HepG2 (cell line): ENCODE data around the gene POU6F2. TPM values are rescaled to one million over a fixed set of nuclear protein-coding genes. Genes with fewer than 3 reads are reported as not detected.

Experiments
- ATAC-seq: fragments of 200-7000 bp; cut with Tn5 transposase; 3 replicates; pipeline ENCODE4 v1.9.1; 2020; ENCODE audit warnings: mild to moderate bottlenecking, moderate library complexity
- BruUV-seq: library from RNA; stranded (reverse); fragments of 400-500 nt; replicated peaks from 2 replicates; lab custom pipeline; 2021; lab: Mats Ljungman, UMichigan
- CTCF ChIA-PET: fragments of 300-600 bp; formaldehyde crosslinking; extraction: SDS; loops from one replicate; lab custom pipeline; 2021; ENCODE audit warnings: low total read pairs, inconsistent platforms, low intra/inter-chr PET ratio; lab: Yijun Ruan, JAX
- POLR2A ChIA-PET: fragments of 350-600 bp; sonication (Branson Sonifier 250); formaldehyde crosslinking; loops from one replicate; lab custom pipeline; 2020; ENCODE audit warnings: antibody characterized with exemption, inconsistent platforms; lab: Yijun Ruan, JAX
- DNase-seq: peaks from one replicate; pipeline ENCODE4 v3.0.0-alpha.2; 2015; ENCODE audit warnings: low spot score
- FAIRE-seq: peaks from 3 replicates; lab custom pipeline; 2011; peaks lifted over from hg19 to GRCh38; lab: Jason Lieb, UNC
- H2AFZ ChIP-seq: one replicate; pipeline ENCODE4 v1.6.1; 2011; ENCODE audit warnings: low read length, inconsistent platforms
- H3K27ac ChIP-seq: fragments of 300-600 bp; 3 replicates; pipeline ENCODE4 v1.8.0; 2011; ENCODE audit warnings: mixed run types, mild to moderate bottlenecking, mixed read lengths, low read length, inconsistent platforms; ENCODE audit not compliant: insufficient read depth; ENCODE audit errors: extremely low read length
- H3K27me3 ChIP-seq, 2 experiments: fragments of 200-600 bp in 1 of 2; 2 replicates in 1 of 2; 3 replicates in 1 of 2; pipeline versions ENCODE4 v1.6.0 to v1.8.0; 2011; ENCODE audit warnings: low read length in 2 of 2, mild to moderate bottlenecking in 2 of 2, moderate library complexity in 2 of 2, inconsistent platforms in 1 of 2; ENCODE audit not compliant: insufficient read depth in 2 of 2, control insufficient read depth in 1 of 2
- H3K36me3 ChIP-seq, 2 experiments: fragments of 200-600 bp in 1 of 2; replicated peaks in 1 of 2; 2 replicates in 1 of 2; 3 replicates in 1 of 2; pipeline versions ENCODE4 v1.5.1 to v1.8.0; 2011; ENCODE audit warnings: low read length in 2 of 2, inconsistent platforms in 1 of 2; ENCODE audit not compliant: insufficient read depth in 2 of 2, control insufficient read depth in 1 of 2
- H3K4me1 ChIP-seq: 2 replicates; pipeline ENCODE4 v1.5.1; 2012; ENCODE audit warnings: low read length, inconsistent platforms; ENCODE audit not compliant: insufficient read depth
- H3K4me2 ChIP-seq: 2 replicates; pipeline ENCODE4 v1.6.0; 2011; ENCODE audit warnings: low read depth, low read length, inconsistent platforms
- H3K4me3 ChIP-seq, 3 experiments: fragments of 200-600 bp in 1 of 3; sonication (generic), shearing (Covaris generic) in 1 of 3; replicated peaks in 1 of 3; 2 replicates each; pipeline ENCODE4 v1.5.1; 2011 to 2016; ENCODE audit warnings: low read length in 3 of 3, inconsistent platforms in 2 of 3, low read depth in 2 of 3, mild to moderate bottlenecking in 2 of 3, control low read depth in 1 of 3, mixed read lengths in 1 of 3; ENCODE audit not compliant: insufficient read depth in 1 of 3
- H3K79me2 ChIP-seq: one replicate; pipeline ENCODE4 v1.6.1; 2011; ENCODE audit warnings: low read length, inconsistent platforms; ENCODE audit not compliant: insufficient read depth
- H3K9ac ChIP-seq: 2 replicates; pipeline ENCODE4 v1.6.0; 2011; ENCODE audit warnings: mild to moderate bottlenecking, low read depth, low read length, inconsistent platforms; ENCODE audit not compliant: insufficient read depth
- H3K9me3 ChIP-seq: 2 replicates; pipeline ENCODE4 v1.5.1; 2012; ENCODE audit warnings: mild to moderate bottlenecking, low read length
- H4K20me1 ChIP-seq: 2 replicates; pipeline ENCODE4 v1.6.0; 2011; ENCODE audit warnings: inconsistent platforms, mild to moderate bottlenecking, low read length, moderate library complexity; ENCODE audit not compliant: insufficient read depth
- ATF3 ChIP-seq: sonication (generic); formaldehyde crosslinking; IDR thresholded peaks from 2 replicates; pipeline ENCODE4 v1.4.0; 2020; ENCODE audit warnings: missing genetic modification reagents
- ETV6 ChIP-seq: sonication (generic); formaldehyde crosslinking; conservative IDR thresholded peaks from 2 replicates; pipeline ENCODE4 v1.4.0; 2020; ENCODE audit warnings: missing genetic modification reagents
- GLI4 ChIP-seq: sonication (generic); formaldehyde crosslinking; IDR thresholded peaks from 2 replicates; pipeline ENCODE4 v1.5.1; 2020; ENCODE audit warnings: missing genetic modification reagents, mild to moderate bottlenecking, moderate library complexity, borderline replicate concordance
- HMGA1 ChIP-seq: sonication (generic); formaldehyde crosslinking; conservative IDR thresholded peaks from 2 replicates; pipeline ENCODE4 v1.4.0; 2020; ENCODE audit warnings: missing genetic modification reagents
- NFE2L2 ChIP-seq: fragments of 150-350 bp; IDR thresholded peaks from 2 replicates; pipeline ENCODE4 v1.6.1; 2014; ENCODE audit warnings: low read length
- NFYB ChIP-seq: sonication (generic); formaldehyde crosslinking; IDR thresholded peaks from 2 replicates; pipeline ENCODE4 v1.4.0; 2020; ENCODE audit warnings: missing genetic modification reagents
- PHF21A ChIP-seq: sonication (generic); formaldehyde crosslinking; IDR thresholded peaks from 2 replicates; pipeline ENCODE4 v1.5.0; 2020; ENCODE audit warnings: mild to moderate bottlenecking, missing genetic modification reagents
- PPARG ChIP-seq: conservative IDR thresholded peaks from 2 replicates; pipeline ENCODE4 v1.6.1; 2016; ENCODE audit warnings: missing biosample characterization, missing genetic modification reagents
- RFXAP ChIP-seq: sonication (generic); formaldehyde crosslinking; IDR thresholded peaks from 2 replicates; pipeline ENCODE4 v1.4.0; 2020; ENCODE audit warnings: missing genetic modification reagents, borderline replicate concordance
- SIX1 ChIP-seq: sonication (generic); formaldehyde crosslinking; IDR thresholded peaks from 2 replicates; pipeline ENCODE4 v1.4.0; 2020; ENCODE audit warnings: missing genetic modification reagents, borderline replicate concordance
- TOE1 ChIP-seq: sonication (generic); formaldehyde crosslinking; IDR thresholded peaks from 2 replicates; pipeline ENCODE4 v1.4.0; 2020; ENCODE audit warnings: mild to moderate bottlenecking, missing genetic modification reagents
- ZKSCAN5 ChIP-seq: sonication (generic); formaldehyde crosslinking; IDR thresholded peaks from 2 replicates; pipeline ENCODE4 v1.5.1; 2020; ENCODE audit warnings: mild to moderate bottlenecking, missing genetic modification reagents
- ZNF274 ChIP-seq: sonication (generic); formaldehyde crosslinking; IDR thresholded peaks from 2 replicates; pipeline ENCODE4 v1.5.1; 2020; ENCODE audit warnings: mild to moderate bottlenecking, missing genetic modification reagents
- ZNF3 ChIP-seq: IDR thresholded peaks from 2 replicates; pipeline ENCODE4 v1.7.0; 2017; ENCODE audit warnings: inconsistent platforms
- ZNF33A ChIP-seq: sonication (generic); formaldehyde crosslinking; IDR thresholded peaks from 2 replicates; pipeline ENCODE4 v1.5.1; 2020; ENCODE audit warnings: missing genetic modification reagents, mild to moderate bottlenecking, moderate library complexity, borderline replicate concordance
- ZNF552 ChIP-seq: sonication (generic); formaldehyde crosslinking; IDR thresholded peaks from 2 replicates; pipeline ENCODE4 v1.9.0; 2022; ENCODE audit warnings: missing genetic modification reagents, mild to moderate bottlenecking, borderline replicate concordance
- ZNF597 ChIP-seq: sonication (generic); formaldehyde crosslinking; IDR thresholded peaks from 2 replicates; pipeline ENCODE4 v1.5.0; 2020; ENCODE audit warnings: missing genetic modification reagents
- ZNF766 ChIP-seq: sonication (generic); formaldehyde crosslinking; IDR thresholded peaks from 2 replicates; pipeline ENCODE4 v1.5.0; 2020; ENCODE audit warnings: missing genetic modification reagents, borderline replicate concordance
- whole genome bisulfite sequencing: methylation state at CpG from one replicate; pipeline ENCODE4 v1.1.6; 2017; ENCODE audit warnings: low lambda C conversion rate; 5-methylcytosine and 5-hydroxymethylcytosine counted together
- in situ Hi-C: cut with HindIII; loops from 2 replicates; pipeline ENCODE4 v1.10.0; 2017; ENCODE audit warnings: low pct_unique_long_range_greater_than_20kb; ENCODE audit not compliant: extremely low pct_ligation_motif_present
- intact Hi-C: fragments of 100-400 bp; cut with micrococcal nuclease; formaldehyde crosslinking; loops from one replicate; pipeline ENCODE4 v1.10.0; 2022; ENCODE audit not compliant: unreplicated experiment
- polyA plus RNA-seq, 8 experiments: library from polyadenylated mRNA; depleted of rRNA in 3 of 8; stranded (reverse) in 7 of 8; unstranded in 1 of 8; fragments of >200 nt; fragmentation: Illumina TruSeq in 4 of 8; extraction: Trizol in 4 of 8; gene quantifications; 2 replicates each; pipeline versions ENCODE4 v1.2.1 to v1.2.3, GENCODE V29; 2011 to 2016; ENCODE audit warnings: low read depth in 4 of 8, missing spikeins in 1 of 8, mixed read lengths in 1 of 8; ENCODE audit not compliant: insufficient read depth in 1 of 8
- total RNA-seq, 5 experiments: library from RNA; depleted of rRNA; stranded (reverse); fragments of >200 nt; fragmentation: Illumina TruSeq; extraction: Trizol; gene quantifications; 2 replicates each; pipeline ENCODE4 v1.2.3, GENCODE V29; 2016; ENCODE audit warnings: low read depth in 1 of 5
- TF ChIP-seq, protein P1 (sequence below): sonication (generic); formaldehyde crosslinking; IDR thresholded peaks from 2 replicates; pipeline ENCODE4 v1.4.0; 2020; ENCODE audit warnings: low read depth, mild to moderate bottlenecking, missing genetic modification reagents
- TF ChIP-seq, protein P2 (sequence below): sonication (generic); formaldehyde crosslinking; IDR thresholded peaks from 2 replicates; pipeline ENCODE4 v1.4.0; 2020; ENCODE audit warnings: mild to moderate bottlenecking, missing genetic modification reagents

Gene POU6F2
- total and polyA plus RNA-seq, 2 of the 13 experiments (the other 11 are each of a cell fraction or from before 2014, with no cell fraction given), result not detected

DNA sequence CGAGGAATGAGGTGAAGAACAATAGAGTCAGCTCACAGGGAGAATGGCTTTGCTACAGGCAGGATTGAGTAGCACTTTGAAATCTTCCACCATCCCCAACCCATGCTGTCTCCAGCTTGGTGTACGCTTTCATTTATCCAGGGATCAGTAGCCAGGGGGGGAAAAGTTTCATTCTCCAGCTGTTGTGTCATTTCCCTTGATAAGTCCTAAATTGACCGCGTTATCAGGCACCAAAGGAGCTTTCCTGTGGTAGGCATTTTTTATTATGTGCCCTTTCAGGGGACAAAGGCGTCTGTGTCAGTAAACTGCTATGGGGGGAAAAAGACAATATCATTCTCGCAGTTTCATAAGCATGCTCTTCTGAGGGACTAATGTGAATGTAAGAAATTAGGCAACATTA lies 481.9 kb downstream of the POU6F2 start:
- FAIRE-seq (no peak), ATAC-seq (no peak), DNase-seq (no peak)
- CTCF ChIA-PET, result no interaction called here
- Histone ChIP-seq H3K4me2 (no peak overlapping the region), H3K27ac (no peak overlapping the region), H3K36me3 (no peaks in the 10 kb centered on the region), H3K79me2 (no peaks in the 10 kb centered on the region), H3K4me3 (no peak overlapping the region), H2AFZ (no peak overlapping the region), H3K27me3 (peaks cover 0 to 26% of the 10 kb centered on the region in 2 experiments; a peak in 2 of 5 replicates), H3K9me3 (no peaks in the 10 kb centered on the region), H3K4me1 (peaks cover 10% of the 10 kb centered on the region), H4K20me1 (no peaks in the 10 kb centered on the region), H3K9ac (no peak overlapping the region)
- 68% methylated on average over 6 of the region's 6 CpGs for WGBS
- POLR2A ChIA-PET, result no interaction called here
- no TSS peak for BruUV-seq
- no peak for TF ChIP-seq ZNF766 (CRISPR knock-in tag)
- TF ChIP-seq, protein P1, sequence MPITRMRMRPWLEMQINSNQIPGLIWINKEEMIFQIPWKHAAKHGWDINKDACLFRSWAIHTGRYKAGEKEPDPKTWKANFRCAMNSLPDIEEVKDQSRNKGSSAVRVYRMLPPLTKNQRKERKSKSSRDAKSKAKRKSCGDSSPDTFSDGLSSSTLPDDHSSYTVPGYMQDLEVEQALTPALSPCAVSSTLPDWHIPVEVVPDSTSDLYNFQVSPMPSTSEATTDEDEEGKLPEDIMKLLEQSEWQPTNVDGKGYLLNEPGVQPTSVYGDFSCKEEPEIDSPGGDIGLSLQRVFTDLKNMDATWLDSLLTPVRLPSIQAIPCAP (CRISPR knock-in tag), result no peak
- no peak for TF ChIP-seq NFYB (CRISPR knock-in tag)
- no peak for TF ChIP-seq TOE1 (CRISPR knock-in tag)
- no peak for TF ChIP-seq NFE2L2
- TF ChIP-seq ZNF274 (CRISPR knock-in tag), result no peak
- TF ChIP-seq ZNF3 (CRISPR knock-in tag), result no peak
- no peak for TF ChIP-seq PHF21A (CRISPR knock-in tag)
- TF ChIP-seq, protein P2, sequence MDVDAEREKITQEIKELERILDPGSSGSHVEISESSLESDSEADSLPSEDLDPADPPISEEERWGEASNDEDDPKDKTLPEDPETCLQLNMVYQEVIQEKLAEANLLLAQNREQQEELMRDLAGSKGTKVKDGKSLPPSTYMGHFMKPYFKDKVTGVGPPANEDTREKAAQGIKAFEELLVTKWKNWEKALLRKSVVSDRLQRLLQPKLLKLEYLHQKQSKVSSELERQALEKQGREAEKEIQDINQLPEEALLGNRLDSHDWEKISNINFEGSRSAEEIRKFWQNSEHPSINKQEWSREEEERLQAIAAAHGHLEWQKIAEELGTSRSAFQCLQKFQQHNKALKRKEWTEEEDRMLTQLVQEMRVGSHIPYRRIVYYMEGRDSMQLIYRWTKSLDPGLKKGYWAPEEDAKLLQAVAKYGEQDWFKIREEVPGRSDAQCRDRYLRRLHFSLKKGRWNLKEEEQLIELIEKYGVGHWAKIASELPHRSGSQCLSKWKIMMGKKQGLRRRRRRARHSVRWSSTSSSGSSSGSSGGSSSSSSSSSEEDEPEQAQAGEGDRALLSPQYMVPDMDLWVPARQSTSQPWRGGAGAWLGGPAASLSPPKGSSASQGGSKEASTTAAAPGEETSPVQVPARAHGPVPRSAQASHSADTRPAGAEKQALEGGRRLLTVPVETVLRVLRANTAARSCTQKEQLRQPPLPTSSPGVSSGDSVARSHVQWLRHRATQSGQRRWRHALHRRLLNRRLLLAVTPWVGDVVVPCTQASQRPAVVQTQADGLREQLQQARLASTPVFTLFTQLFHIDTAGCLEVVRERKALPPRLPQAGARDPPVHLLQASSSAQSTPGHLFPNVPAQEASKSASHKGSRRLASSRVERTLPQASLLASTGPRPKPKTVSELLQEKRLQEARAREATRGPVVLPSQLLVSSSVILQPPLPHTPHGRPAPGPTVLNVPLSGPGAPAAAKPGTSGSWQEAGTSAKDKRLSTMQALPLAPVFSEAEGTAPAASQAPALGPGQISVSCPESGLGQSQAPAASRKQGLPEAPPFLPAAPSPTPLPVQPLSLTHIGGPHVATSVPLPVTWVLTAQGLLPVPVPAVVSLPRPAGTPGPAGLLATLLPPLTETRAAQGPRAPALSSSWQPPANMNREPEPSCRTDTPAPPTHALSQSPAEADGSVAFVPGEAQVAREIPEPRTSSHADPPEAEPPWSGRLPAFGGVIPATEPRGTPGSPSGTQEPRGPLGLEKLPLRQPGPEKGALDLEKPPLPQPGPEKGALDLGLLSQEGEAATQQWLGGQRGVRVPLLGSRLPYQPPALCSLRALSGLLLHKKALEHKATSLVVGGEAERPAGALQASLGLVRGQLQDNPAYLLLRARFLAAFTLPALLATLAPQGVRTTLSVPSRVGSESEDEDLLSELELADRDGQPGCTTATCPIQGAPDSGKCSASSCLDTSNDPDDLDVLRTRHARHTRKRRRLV (CRISPR knock-in tag), result no peak
- TF ChIP-seq ZNF33A, result no peak
- TF ChIP-seq GLI4, result no peak
- TF ChIP-seq RFXAP (CRISPR knock-in tag), result no peak
- TF ChIP-seq ZNF597, result no peak
- no peak for TF ChIP-seq ATF3 (CRISPR knock-in tag)
- no peak for TF ChIP-seq ZNF552 (CRISPR knock-in tag)
- no peak for TF ChIP-seq PPARG
- no peak for TF ChIP-seq ETV6 (CRISPR knock-in tag)
- no peak for TF ChIP-seq ZKSCAN5 (CRISPR knock-in tag)
- TF ChIP-seq SIX1 (CRISPR knock-in tag), result no peak
- TF ChIP-seq HMGA1 (CRISPR knock-in tag), result no peak
- in situ Hi-C loops, result no loop called here
- intact Hi-C loops, result no loop called here
